OCI-LY7 (cell line): Measurements from ENCODE around the gene KRTAP4-6. TPM values are rescaled to one million over a fixed set of nuclear protein-coding genes. Genes with fewer than 3 reads are reported as not detected.
"Not testable (repeated sequence)": the region's sequence is repeated elsewhere in the genome, so short reads cannot be mapped to it uniquely, and the experiment has no call there.

ENCODE experiments used
- BruUV-seq: library from RNA; stranded (reverse); fragments of 400-500 nt; replicated peaks from 2 replicates; lab custom pipeline; 2021; lab: Mats Ljungman, UMichigan
- CTCF ChIA-PET: fragments of 300-600 bp; sonication (Branson Sonifier 250); formaldehyde crosslinking; loops from one replicate; lab custom pipeline; 2022; ENCODE audit warnings: antibody characterized with exemption; ENCODE audit not compliant: unreplicated experiment; lab: Charles Lee
- POLR2A ChIA-PET: fragments of 300-600 bp; sonication (Branson Sonifier 250); formaldehyde crosslinking; loops from one replicate; lab custom pipeline; 2022; ENCODE audit warnings: antibody characterized with exemption; lab: Charles Lee
- DNase-seq: peaks from one replicate; pipeline ENCODE4 v3.0.0-alpha.2; 2015; ENCODE audit warnings: low spot score
- H2AFZ ChIP-seq: fragments of 200-600 bp; sonication (generic), shearing (Covaris generic); 2 replicates; pipeline ENCODE4 v1.6.1; 2014; ENCODE audit warnings: mild to moderate bottlenecking, antibody characterized with exemption, low read length, moderate library complexity
- H3K27ac ChIP-seq: fragments of 200-600 bp; sonication (generic); 2 replicates; pipeline ENCODE4 v1.5.1; 2014; ENCODE audit warnings: mixed run types, low read depth, mild to moderate bottlenecking, moderate library complexity, low read length, inconsistent platforms; ENCODE audit not compliant: poor library complexity, severe bottlenecking
- H3K36me3 ChIP-seq: fragments of 200-600 bp; sonication (generic); 2 replicates; pipeline ENCODE4 v1.6.1; 2014; ENCODE audit warnings: mild to moderate bottlenecking, antibody characterized with exemption, low read length, moderate library complexity, mixed read lengths; ENCODE audit not compliant: insufficient read depth
- H3K4me1 ChIP-seq: fragments of 200-600 bp; sonication (generic); 2 replicates; pipeline ENCODE4 v1.5.1; 2014; ENCODE audit warnings: mild to moderate bottlenecking, low read length; ENCODE audit not compliant: insufficient read depth, poor library complexity, severe bottlenecking
- H3K4me2 ChIP-seq: fragments of 200-600 bp; sonication (generic); 2 replicates; pipeline ENCODE4 v1.6.1; 2014; ENCODE audit warnings: mild to moderate bottlenecking, low read length
- H3K4me3 ChIP-seq: fragments of 200-600 bp; sonication (generic); 2 replicates; pipeline ENCODE4 v1.5.1; 2014; ENCODE audit warnings: mild to moderate bottlenecking, low read depth, low read length; ENCODE audit not compliant: poor library complexity, severe bottlenecking
- H3K79me2 ChIP-seq: fragments of 200-600 bp; sonication (generic); 2 replicates; pipeline ENCODE4 v1.6.1; 2016; ENCODE audit warnings: low read depth, mild to moderate bottlenecking, low read length, moderate library complexity, mixed read lengths; ENCODE audit not compliant: insufficient read depth
- H3K9me2 ChIP-seq: fragments of 200-600 bp; sonication (generic); 2 replicates; pipeline ENCODE4 v1.6.1; 2016; ENCODE audit warnings: mild to moderate bottlenecking, low read length, mixed read lengths; ENCODE audit not compliant: insufficient read depth
- H3K9me3 ChIP-seq: fragments of 200-600 bp; sonication (generic); 2 replicates; pipeline ENCODE4 v1.6.1; 2014; ENCODE audit warnings: mild to moderate bottlenecking, mixed run types, low read length, mixed read lengths
- H4K20me1 ChIP-seq: fragments of 200-600 bp; sonication (generic); 2 replicates; pipeline ENCODE4 v1.6.1; 2014; ENCODE audit warnings: mild to moderate bottlenecking, antibody characterized with exemption, low read length, moderate library complexity, mixed read lengths; ENCODE audit not compliant: insufficient read depth
- EZH2phosphoT487 ChIP-seq: fragments of 200-600 bp; sonication (generic); IDR thresholded peaks from 2 replicates; pipeline ENCODE4 v1.6.1; 2018; ENCODE audit warnings: low read depth, borderline replicate concordance, mild to moderate bottlenecking, mixed run types, antibody characterized with exemption, low read length, moderate library complexity, mixed read lengths
- intact Hi-C: fragments of 100-400 bp; cut with micrococcal nuclease; formaldehyde crosslinking; loops from one replicate; pipeline ENCODE4 v1.10.0; 2022; ENCODE audit not compliant: unreplicated experiment
- total RNA-seq, 2 experiments: library from RNA; depleted of rRNA in 1 of 2; stranded (reverse); fragments of >200 nt in 1 of 2; shearing (Covaris generic) in 1 of 2; gene quantifications; 2 replicates each; pipeline ENCODE4 v1.2.3, GENCODE V29; 2014 to 2022
- TF ChIP-seq, protein P1 (sequence below): fragments of 200-600 bp; sonication (generic); conservative IDR thresholded peaks from 2 replicates; pipeline ENCODE4 v1.5.1; 2014; ENCODE audit warnings: mild to moderate bottlenecking, antibody characterized with exemption, low read length, moderate library complexity, mixed read lengths

The KRTAP4-6 gene
- total RNA-seq, 2 experiments from 2014 or later: not detected

DNA sequence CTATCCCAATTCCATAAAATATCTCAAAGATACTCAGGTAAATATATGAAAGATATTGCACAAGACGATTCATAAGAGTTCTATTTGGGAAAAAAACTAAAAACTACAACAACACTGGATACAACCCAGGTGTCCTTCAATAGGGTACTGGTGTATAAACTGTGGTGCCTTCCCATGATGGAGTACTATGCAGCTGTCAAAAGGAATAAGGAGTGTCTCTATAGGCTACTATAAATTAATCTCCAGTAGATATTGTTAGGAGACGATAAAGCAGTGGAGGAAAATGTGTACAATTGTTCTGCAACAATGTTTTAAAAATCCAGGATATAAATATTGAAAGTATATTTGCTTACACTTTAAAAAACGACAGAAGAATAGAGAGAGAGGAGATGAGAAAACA lies 13.9 kb downstream of the KRTAP4-6 start:
- 0 out of 2 replicates have a peak, but pooled peaks cover 6% of the 10 kb centered on the region for H3K9me3 ChIP-seq
- TF ChIP-seq EZH2phosphoT487: no peak
- TF ChIP-seq, protein P1, sequence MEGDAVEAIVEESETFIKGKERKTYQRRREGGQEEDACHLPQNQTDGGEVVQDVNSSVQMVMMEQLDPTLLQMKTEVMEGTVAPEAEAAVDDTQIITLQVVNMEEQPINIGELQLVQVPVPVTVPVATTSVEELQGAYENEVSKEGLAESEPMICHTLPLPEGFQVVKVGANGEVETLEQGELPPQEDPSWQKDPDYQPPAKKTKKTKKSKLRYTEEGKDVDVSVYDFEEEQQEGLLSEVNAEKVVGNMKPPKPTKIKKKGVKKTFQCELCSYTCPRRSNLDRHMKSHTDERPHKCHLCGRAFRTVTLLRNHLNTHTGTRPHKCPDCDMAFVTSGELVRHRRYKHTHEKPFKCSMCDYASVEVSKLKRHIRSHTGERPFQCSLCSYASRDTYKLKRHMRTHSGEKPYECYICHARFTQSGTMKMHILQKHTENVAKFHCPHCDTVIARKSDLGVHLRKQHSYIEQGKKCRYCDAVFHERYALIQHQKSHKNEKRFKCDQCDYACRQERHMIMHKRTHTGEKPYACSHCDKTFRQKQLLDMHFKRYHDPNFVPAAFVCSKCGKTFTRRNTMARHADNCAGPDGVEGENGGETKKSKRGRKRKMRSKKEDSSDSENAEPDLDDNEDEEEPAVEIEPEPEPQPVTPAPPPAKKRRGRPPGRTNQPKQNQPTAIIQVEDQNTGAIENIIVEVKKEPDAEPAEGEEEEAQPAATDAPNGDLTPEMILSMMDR: no peak
- BruUV-seq: no TSS peak
- no peaks in the 10 kb centered on the region for H4K20me1 ChIP-seq
- no peak overlapping the region for H3K27ac ChIP-seq
- no peak for DNase-seq
- CTCF ChIA-PET: no interaction called here
- no peak overlapping the region for H2AFZ ChIP-seq
- no peaks in the 10 kb centered on the region for H3K9me2 ChIP-seq
- intact Hi-C loops: no loop called here
- H3K36me3 ChIP-seq: no peaks in the 10 kb centered on the region
- no peak overlapping the region for H3K4me3 ChIP-seq
- POLR2A ChIA-PET: no interaction called here
- no peak overlapping the region for H3K4me2 ChIP-seq
- no peaks in the 10 kb centered on the region for H3K79me2 ChIP-seq
- H3K4me1 ChIP-seq: no peaks in the 10 kb centered on the region

DNA sequence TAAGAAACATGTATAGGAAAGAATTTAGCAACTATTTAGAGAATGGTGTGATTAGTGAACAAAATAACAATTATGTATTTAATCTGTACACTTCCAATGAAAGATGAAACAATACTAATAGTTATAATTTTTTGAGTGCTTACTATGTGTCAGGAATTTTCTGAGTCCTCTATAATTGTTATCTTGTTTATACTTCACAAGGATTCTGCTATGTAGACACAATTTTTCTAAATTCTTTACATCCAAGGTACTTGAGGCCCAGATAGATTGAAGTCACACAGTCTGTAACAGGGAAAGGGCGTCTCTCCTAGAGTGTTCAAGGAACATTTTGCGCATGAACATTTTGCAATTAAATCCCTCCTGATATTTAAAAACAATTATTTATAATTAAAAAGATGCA lies 15.3 kb downstream of the KRTAP4-6 start:
- intact Hi-C loops: no loop called here
- H3K9me3 ChIP-seq: peaks cover 6% of the 10 kb centered on the region; the same call in 1 of the 2 replicates
- no peaks in the 10 kb centered on the region for H3K79me2 ChIP-seq
- ChIA-PET CTCF (no interaction called here), POLR2A (no interaction called here)
- no peak overlapping the region for H3K4me2 ChIP-seq
- H3K4me1 ChIP-seq: peaks cover 10% of the 10 kb centered on the region
- BruUV-seq: no TSS peak
- H3K36me3 ChIP-seq: no peaks in the 10 kb centered on the region
- H3K4me3 ChIP-seq: no peak overlapping the region
- TF ChIP-seq, protein P1: no peak
- TF ChIP-seq EZH2phosphoT487: no peak
- no peak overlapping the region for H2AFZ ChIP-seq
- no peak for DNase-seq
- H3K9me2 ChIP-seq: no peaks in the 10 kb centered on the region
- H4K20me1 ChIP-seq: no peaks in the 10 kb centered on the region
- no peak overlapping the region for H3K27ac ChIP-seq

DNA sequence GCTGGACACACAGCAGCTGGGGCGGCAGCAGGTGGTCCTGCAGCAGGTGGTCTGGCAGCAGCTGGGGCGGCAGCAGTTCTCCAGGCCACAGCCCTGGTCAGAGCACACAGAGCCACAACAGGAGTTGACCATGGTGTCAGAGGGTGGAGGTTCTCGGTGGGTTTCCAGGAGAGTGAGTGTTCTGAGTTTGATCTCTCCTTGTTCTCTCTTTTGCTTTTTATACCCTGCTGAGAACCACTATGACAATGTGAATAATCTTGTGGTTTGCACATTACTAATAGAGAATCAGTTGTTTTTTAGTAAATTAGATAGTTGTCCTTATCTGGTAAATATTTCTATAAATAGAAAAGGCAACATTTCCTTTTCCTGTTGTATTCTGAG lies 16.4 kb downstream of the KRTAP4-6 start, which contains the start of gene KRTAP4-12:
Gene KRTAP4-12 (minus strand): TSS at position 192 of the 381 bp plus-strand sequence. CDS start 60 bp downstream, at position 132.
- peaks cover 16% of the 10 kb centered on the region for H3K4me1 ChIP-seq
- H3K4me2 ChIP-seq, H2AFZ ChIP-seq, H3K9me2 ChIP-seq, H3K36me3 ChIP-seq, CTCF ChIA-PET, H4K20me1 ChIP-seq, H3K79me2 ChIP-seq, BruUV-seq, H3K4me3 ChIP-seq, DNase-seq, H3K27ac ChIP-seq: not testable (repeated sequence)
- peaks cover 11% of the 10 kb centered on the region; the same call in 1 of the 2 replicates for H3K9me3 ChIP-seq
- POLR2A ChIA-PET: interaction anchor here (0.6 kb wide), 1 partner anchor 10 kb away, joined by 3 read pairs; no protein-coding TSS in a partner anchor
- intact Hi-C loops: loop anchor here (5.0 kb wide), 1 partner anchor 183 kb away; the partner anchor contains the start of gene KRTAP16-1

DNA sequence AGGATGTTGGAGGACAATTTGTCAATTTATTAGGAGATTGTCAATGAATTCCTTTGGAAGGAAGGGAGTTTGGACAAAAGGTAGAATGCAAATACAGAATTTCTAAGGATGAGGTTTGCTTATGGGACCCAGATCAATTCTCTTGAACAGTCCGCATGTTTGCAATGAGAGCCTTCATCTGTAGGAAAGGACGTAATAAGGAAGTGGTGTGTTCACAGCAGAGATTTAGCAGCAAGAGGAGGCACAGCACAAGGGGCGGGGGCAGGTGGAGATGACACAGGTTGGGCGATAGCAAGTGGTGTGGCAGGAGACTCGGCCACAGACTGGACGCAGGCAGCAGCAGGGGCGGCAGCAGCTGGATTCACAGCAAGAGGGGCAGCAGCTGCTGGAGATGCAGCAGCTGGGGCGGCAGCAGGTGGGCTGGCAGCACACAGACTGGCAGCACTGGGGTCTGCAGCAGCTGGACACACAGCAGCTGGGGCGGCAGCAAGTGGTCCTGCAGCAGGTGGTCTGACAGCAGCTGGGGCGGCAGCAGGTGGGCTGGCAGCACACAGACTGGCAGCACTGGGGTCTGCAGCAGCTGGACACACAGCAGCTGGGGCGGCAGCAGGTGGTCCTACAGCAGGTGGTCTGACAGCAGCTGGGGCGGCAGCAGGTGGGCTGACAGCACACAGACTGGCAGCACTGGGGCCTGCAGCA lies 16.9 kb downstream of the KRTAP4-6 start:
- BruUV-seq, H3K4me3 ChIP-seq, H3K27ac ChIP-seq, DNase-seq, H4K20me1 ChIP-seq, H3K9me2 ChIP-seq, CTCF ChIA-PET, H2AFZ ChIP-seq, H3K79me2 ChIP-seq, H3K36me3 ChIP-seq, H3K4me2 ChIP-seq: not testable (repeated sequence)
- Histone ChIP-seq H3K9me3 (peaks cover 11% of the 10 kb centered on the region; the same call in 1 of the 2 replicates), H3K4me1 (peaks cover 16% of the 10 kb centered on the region)
- POLR2A ChIA-PET: interaction anchor here (0.6 kb wide), 1 partner anchor 11 kb away, joined by 3 read pairs; no protein-coding TSS in a partner anchor
- intact Hi-C loops: loop anchor here (5.0 kb wide), 1 partner anchor 184 kb away; the partner anchor contains the start of gene KRTAP16-1
